ENCODE results near the gene C19orf85.

Gene C19orf85

DNA sequence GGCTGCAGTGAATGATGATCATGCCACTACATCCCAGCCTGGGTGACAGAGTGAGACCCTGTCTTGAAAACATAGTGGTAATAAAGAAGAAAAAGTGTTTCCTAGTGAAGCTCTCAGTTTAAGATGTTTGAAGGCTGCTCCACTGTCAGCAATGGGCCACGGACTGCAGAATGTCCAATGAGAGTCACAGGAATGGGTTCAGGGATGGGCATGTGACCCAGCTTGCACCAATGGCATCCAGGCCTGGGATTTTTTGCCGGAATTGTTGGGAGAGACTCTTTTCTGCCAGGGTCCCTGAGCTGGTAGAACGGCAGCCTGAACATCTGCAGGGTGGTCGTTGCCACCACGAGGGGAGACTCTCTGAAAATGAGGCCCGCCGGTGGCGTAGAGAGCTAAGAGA lies 27.7 kb downstream of the C19orf85 start:
- DNase-seq, result no peak

DNA sequence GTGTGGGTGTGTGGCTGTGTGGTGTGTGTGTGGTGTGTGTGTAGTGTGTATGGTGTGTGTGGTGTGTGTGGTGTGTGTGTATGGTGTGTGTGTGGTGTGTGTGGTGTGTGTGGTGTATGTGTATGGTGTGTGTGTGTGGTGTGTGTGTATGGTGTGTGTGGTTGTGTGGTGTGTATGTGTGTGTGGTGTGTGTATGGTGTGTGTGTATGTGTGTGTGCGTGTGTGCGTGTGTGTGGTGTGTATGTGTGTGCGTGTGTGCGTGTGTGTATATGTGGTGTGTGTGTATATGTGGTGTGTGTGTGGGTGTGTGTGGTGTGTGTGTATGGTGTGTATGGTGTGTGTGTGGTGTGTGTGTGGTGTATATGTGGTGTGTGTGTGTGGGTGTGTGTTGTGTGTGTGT lies 29.5 kb downstream of the C19orf85 start:
- no peak for DNase-seq

DNA sequence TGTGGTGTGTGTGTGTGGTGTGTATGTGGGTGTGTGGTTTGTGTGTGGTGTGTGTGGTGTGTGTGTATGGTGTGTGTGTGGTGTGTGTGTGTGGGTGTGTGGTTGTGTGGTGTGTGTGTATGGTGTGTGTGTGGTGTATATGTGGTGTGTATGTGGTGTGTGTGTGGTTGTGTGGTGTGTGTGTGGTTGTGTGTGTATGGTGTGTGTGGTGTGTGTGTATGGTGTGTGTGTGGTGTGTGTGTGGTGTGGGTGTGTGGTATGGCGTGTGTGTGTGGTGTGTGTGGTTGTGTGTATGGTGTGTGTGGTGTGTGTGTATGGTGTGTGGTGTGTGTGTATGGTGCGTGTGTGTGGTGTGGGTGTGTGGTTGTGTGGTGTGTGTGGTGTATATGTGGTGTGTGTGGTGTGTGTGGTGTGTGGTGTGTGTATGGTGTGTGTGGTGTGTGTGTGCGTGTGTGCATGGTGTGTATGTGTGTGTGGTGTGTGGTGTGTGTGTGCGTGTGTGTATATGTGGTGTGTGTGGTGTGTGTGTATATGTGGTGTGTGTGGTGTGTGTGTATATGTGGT lies 30.1 kb downstream of the C19orf85 start:
- DNase-seq, result no peak

DNA sequence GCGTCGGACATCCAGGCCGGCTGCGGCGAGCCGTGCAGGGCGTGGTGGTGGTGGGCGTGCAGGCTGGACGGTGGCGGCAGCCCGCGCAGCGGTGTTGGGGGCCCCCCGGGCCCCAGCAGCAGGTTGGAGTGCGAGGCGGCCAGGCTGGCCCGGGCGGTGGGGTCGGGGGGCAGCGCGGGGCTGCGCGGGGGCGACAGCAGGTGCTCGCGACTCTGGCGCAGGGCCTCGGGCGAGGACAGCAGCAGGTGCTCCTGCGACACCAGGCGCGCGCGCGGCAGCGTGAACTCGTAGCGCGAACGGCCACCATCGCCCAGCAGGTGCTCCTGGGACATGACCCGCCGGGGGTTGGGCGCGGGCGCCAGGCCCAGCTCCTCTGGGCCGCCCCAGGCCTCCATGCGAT lies 31.3 kb downstream of the C19orf85 start:
- DNase-seq, result no peak

DNA sequence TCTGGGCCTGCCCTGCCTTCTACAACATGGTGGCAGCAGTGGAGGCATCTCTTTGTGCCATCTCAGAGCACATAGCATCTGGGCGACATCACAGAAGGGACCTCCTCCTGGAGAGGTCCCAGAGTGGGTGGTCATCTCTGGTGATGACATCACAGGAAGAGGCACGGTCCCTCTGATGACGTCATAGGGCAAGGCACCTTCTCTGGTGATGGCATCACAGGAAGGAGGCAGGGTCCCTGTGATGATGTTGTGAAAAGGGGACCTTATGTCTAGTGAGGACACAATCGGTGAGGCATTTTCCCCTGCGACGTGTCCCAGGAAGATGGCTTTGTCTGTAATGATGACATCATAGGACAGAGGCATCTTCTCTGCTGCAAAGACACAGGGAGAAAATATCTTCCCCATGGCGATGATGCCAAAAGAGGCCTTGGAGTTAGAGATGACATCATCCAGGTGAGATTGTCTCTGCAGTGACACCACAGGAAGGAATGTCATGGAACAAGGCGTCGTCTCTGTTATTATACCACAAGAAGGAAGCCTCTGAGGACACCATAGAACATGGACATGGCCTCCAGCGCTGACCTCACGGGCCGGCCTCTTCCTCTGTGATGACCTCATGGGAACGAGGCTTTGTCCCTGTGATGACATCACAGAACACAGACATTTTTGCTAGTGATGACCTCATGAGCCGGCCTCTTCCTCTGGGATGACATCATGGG lies 32.2 kb downstream of the C19orf85 start:
- DNase-seq, result no peak

DNA sequence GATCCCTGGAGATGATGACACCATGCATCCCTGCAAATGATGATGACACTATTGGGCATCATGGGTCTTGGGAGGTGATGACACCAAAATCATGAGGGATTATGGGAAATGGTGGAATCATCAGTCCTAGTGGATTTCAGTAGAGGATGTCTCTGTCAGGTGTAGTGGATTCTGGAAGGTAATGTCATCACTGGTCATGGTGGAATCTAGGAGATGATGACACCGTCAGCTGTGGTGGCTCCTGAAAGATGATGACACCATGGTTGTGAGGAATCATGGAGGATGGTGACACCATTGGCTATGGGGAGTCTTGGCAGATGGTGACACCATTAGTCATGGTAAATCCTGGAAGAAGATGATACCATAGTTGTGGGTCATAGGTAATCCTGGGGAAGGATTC lies 33.4 kb downstream of the C19orf85 start:
- no peak for DNase-seq

DNA sequence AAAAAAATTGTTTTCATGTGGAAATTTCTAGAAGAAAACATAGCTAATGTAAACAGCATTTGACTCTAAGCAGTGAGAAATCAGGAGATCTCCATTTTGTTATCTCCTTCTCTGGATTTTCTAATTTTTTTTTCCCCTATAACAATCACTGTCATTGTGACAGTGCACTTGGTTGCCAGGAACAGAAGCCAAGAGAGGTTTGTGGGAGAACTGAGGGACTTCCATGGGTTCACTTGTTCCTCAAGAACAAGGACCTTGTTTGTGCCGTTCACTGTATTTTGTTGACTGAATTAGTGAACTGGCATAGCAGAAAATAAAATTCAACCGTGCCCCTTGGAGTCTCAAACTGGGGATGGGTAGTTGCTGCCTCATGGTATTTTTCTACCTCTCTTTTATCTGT lies 38.5 kb downstream of the C19orf85 start:
- no peak for DNase-seq

DNA sequence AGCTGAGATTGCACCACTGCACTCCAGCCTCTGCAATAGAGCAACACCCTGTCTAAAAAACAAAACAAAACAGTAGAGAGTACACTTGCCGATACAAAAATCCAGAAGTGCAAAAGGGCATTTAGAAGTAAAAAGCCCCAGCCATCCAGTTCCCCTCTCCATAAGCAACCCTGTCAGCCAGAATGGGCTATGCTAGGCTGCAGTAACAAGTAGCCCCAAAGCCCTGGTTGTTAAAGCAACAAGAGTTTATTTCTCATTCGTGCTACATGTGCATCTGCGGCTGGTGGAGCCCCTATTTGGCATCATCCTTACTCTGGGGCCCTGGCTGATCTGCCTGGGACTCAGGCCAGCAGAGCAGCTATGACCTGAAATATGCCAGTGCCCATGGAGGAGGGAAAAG lies 40.0 kb downstream of the C19orf85 start:
- DNase-seq, result no peak

DNA sequence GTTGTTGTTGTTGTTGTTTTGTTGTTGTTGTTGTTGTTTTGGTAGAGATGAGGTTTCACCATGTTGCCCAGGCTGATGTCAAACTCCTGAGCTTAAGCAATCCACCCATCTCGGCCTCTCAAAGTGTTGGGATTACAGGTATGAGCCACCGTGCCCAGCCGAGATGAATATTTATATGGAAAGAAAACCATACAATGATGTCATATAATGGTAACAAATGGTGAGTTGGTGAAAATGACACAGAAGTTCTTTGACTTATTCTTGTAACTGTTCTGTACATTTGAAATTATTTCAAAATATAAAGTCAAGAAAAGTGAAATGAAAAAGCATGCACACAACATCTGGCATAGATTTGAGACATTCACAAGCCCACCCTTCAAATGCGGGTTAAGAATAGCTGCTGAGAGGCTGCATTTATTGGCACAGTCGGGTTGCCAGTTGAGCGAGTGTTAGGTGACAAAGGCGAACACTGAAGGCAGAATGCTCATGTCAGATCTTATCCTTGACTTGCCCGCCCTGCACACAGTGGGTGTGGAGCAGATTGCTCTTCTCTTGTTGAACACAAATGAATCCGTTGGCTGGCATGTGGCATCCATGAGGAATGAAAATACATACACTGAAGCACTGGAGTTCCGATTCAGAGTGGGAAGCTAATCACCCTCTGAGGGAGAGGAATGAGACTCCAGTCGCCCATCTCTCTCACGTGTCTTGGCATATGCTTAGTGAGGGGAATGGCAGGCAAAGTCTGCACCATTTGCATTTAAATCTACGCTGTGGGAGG lies 41.1 kb downstream of the C19orf85 start:
- DNase-seq, result no peak

DNA sequence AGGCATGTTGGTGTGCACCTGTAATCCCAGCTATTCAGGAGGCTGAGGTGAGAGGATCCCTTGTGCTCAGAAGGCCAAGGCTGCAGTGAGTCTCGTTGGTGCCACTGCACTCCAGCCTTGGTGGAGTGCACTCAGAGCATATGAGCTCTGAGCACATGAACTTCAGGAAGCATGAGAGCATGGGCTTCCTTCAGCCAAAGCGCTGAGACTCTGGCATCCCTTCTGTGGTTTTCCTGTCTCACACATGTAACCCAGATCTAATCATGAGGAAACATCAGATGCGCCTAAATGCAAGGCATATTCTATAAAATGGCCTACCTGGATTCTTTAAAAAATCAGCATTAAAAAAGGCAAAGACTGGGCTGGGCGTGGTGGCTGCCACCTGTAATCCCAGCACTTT lies 43.3 kb downstream of the C19orf85 start:
- peak in 1 of 2 experiments; percentile 11 for DNase-seq

DNA sequence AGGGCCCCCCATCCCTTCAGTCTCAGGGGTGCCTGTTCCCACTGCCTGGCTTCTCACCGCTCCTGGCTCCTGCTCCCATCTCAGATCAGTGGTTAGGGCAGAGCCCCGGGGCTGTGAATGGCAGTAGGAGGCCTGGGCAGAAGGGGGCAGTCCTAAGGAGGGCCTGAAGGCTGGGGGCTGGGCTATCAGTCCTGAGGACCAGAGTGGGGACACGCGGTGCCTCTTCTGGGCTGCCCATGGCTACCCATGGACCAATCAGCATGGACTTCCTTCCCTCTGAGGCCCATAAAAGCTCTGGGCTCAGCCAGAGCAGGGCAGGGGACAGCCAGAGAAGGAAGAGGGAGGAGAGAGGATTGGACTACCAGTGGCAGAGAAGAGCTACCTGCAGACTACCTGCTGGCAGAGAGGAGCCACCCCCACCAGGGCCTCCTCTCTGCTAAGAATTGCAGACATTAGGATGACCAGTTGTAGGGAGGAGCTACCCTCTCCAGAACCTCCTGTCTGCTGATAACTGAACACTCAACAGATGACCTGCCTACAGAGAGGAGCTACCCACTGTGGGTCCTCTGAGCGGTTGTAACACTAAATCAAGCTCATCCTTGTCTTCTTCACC lies 44.8 kb downstream of the C19orf85 start:
- DNase-seq, result no peak

DNA sequence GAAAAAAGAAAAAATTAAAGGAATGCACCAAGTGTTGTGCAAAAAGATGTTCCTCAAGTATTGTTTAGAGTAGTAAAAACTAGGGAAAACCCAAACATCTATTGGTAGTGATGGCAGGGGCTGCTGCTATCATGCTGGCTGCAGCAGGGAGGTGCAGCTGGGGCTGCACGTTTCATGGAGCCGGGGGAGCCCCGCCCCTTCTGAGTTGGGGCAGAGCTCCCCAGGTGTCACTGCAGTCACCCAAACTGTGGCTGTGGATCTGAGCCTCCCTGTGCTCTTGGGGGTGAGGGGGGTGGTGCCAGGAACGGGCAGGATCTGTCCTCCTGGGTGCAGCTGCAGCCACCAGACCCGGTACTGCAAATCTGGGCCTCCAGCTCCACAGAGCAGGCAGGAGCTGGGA lies 45.4 kb downstream of the C19orf85 start:
- DNase-seq, result no peak

DNA sequence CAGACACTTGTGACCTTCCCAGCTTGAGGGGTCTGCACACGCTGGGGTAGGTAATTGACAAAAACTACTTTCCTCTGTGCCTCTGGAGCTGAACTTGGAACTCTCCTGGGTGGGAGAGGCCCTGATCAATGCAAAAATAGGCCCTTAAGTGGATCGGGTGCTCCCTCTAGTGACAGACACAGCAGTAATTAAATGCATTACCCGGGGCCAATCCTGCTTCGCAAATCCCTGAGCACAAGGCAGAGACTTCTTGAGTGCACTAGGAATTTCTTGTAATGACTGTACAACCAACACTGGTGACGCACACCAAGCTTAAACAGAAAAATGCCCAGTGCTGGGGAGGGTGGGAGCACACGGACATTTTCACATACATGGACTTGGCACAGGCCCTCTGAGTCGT lies 46.4 kb downstream of the C19orf85 start:
- DNase-seq, result peak; percentile 45 to 52
